ENCODE data around the gene EVPL. TPM values are rescaled to one million over a fixed set of nuclear protein-coding genes. Genes with fewer than 3 reads are reported as not detected.

The EVPL gene
- total RNA-seq, 2 experiments from 2014 or later: 5.1 to 9.9 TPM

DNA sequence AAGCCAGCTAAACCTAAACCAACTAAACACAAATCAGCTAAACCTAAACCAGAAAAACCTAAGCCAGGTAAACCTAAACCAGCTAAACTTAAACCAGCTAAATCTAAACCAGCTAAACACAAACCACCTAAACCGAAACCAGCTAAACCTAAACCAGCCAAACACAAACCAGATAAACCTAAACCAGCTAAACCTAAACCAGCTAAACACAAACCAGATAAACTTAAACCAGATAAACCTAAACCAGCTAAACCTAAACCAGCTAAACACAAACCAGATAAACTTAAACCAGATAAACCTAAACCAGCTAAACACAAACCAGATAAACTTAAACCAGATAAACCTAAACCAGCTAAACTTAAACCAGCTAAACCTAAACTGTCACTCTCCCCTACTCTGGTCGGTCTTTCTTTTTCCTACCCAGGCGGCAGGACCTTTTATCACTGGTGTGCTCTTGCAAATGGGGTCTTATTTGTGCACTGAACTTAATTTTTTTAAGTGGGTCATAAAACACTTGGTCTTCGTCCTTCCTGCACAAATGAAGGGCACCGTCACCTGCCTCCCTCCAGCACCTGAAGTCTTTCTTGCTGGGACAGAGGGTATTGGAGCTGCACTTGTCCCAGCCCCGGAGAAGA, 7.2 kb downstream of the EVPL start:
- H3K9me2 ChIP-seq (ENCODE audit: insufficient read depth, low read length): no peaks in the 10 kb centered on the region
- intact Hi-C loops (cut with micrococcal nuclease; ENCODE audit: unreplicated experiment): no loop called here
- H3K27ac ChIP-seq (ENCODE audit: low read depth, low read length, poor library complexity, severe bottlenecking): peak overlapping the region; percentile 6
- TF ChIP-seq, protein P1, sequence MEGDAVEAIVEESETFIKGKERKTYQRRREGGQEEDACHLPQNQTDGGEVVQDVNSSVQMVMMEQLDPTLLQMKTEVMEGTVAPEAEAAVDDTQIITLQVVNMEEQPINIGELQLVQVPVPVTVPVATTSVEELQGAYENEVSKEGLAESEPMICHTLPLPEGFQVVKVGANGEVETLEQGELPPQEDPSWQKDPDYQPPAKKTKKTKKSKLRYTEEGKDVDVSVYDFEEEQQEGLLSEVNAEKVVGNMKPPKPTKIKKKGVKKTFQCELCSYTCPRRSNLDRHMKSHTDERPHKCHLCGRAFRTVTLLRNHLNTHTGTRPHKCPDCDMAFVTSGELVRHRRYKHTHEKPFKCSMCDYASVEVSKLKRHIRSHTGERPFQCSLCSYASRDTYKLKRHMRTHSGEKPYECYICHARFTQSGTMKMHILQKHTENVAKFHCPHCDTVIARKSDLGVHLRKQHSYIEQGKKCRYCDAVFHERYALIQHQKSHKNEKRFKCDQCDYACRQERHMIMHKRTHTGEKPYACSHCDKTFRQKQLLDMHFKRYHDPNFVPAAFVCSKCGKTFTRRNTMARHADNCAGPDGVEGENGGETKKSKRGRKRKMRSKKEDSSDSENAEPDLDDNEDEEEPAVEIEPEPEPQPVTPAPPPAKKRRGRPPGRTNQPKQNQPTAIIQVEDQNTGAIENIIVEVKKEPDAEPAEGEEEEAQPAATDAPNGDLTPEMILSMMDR (conservative IDR thresholded peaks at IDR 0.05; ENCODE audit: low read length): no peak
- TF ChIP-seq EZH2phosphoT487 (IDR thresholded peaks at IDR 0.05; ENCODE audit: borderline replicate concordance, low read depth, low read length): no peak
- H3K4me1 ChIP-seq (ENCODE audit: insufficient read depth, low read length, poor library complexity, severe bottlenecking): peaks cover 31% of the 10 kb centered on the region
- CTCF ChIA-PET (ENCODE audit: unreplicated experiment): interaction anchor here (0.5 to 2.1 kb wide), 7 partner anchors 9 to 288 kb away, joined by 3 to 14 read pairs (median 4); partner anchors contain the start of genes EXOC7 and QRICH2
- no peaks in the 10 kb centered on the region for H3K79me2 ChIP-seq (ENCODE audit: insufficient read depth, low read depth, low read length)
- BruUV-seq (replicated peaks): no TSS peak
- no peaks in the 10 kb centered on the region for H4K20me1 ChIP-seq (ENCODE audit: insufficient read depth, low read length)
- H3K4me3 ChIP-seq (ENCODE audit: low read depth, low read length, poor library complexity, severe bottlenecking): peak overlapping the region; percentile 49
- H2AFZ ChIP-seq (ENCODE audit: low read length): peak overlapping the region; percentile 37; the same call in 1 of the 2 replicates
- H3K9me3 ChIP-seq (ENCODE audit: low read length): no peaks in the 10 kb centered on the region
- peak; percentile 53 for DNase-seq (ENCODE audit: low spot score)
- H3K36me3 ChIP-seq (ENCODE audit: insufficient read depth, low read length): no peaks in the 10 kb centered on the region
- POLR2A ChIA-PET: interaction anchor here (0.6 to 2.5 kb wide), 11 partner anchors 9 to 235 kb away, joined by 3 to 12 read pairs (median 3); partner anchors contain the start of genes SRP68 and UNK
- H3K4me2 ChIP-seq (ENCODE audit: low read length): peak overlapping the region; percentile 64

DNA sequence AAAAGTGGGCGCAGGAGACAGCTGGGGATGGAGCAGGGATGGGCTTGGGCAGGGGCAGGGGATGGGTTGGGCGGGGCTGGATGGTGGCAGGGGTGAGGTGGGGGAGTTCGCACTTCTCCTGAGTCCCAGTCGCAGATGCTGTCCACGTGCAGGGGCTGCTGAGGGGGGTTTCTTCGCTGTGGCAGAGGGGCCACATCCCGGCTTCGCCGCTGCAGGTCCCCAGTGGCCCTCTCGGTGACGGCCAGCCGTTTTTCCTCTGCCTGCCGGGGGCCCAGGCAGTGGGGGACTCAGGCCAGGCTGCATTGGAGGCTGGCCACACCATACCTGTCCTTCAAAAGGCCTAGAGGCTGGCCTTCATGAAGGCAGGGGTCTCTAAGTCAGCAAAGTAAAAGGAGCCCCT, 8.3 kb downstream of the EVPL start:
- no peak overlapping the region for H3K4me2 ChIP-seq (ENCODE audit: low read length)
- no peak for DNase-seq (ENCODE audit: low spot score)
- BruUV-seq (replicated peaks): no TSS peak
- no peaks in the 10 kb centered on the region for H4K20me1 ChIP-seq (ENCODE audit: insufficient read depth, low read length)
- H3K9me2 ChIP-seq (ENCODE audit: insufficient read depth, low read length): no peaks in the 10 kb centered on the region
- H3K4me1 ChIP-seq (ENCODE audit: insufficient read depth, low read length, poor library complexity, severe bottlenecking): peaks cover 39% of the 10 kb centered on the region
- no peak overlapping the region for H3K4me3 ChIP-seq (ENCODE audit: low read depth, low read length, poor library complexity, severe bottlenecking)
- H3K36me3 ChIP-seq (ENCODE audit: insufficient read depth, low read length): no peaks in the 10 kb centered on the region
- no peak for TF ChIP-seq EZH2phosphoT487 (IDR thresholded peaks at IDR 0.05; ENCODE audit: borderline replicate concordance, low read depth, low read length)
- TF ChIP-seq, protein P1 (conservative IDR thresholded peaks at IDR 0.05; ENCODE audit: low read length): no peak
- POLR2A ChIA-PET: interaction anchor here (1.0 to 2.5 kb wide), 2 partner anchors 21 to 53 kb away, joined by 3 to 12 read pairs; partner anchors contain the start of gene SRP68
- CTCF ChIA-PET (ENCODE audit: unreplicated experiment): interaction anchor here (0.6 to 2.1 kb wide), 5 partner anchors 10 to 289 kb away, joined by 3 to 14 read pairs (median 3); partner anchors contain the start of genes EXOC7 and QRICH2
- no peaks in the 10 kb centered on the region for H3K9me3 ChIP-seq (ENCODE audit: low read length)
- H3K27ac ChIP-seq (ENCODE audit: low read depth, low read length, poor library complexity, severe bottlenecking): no peak overlapping the region
- no peaks in the 10 kb centered on the region for H3K79me2 ChIP-seq (ENCODE audit: insufficient read depth, low read depth, low read length)
- H2AFZ ChIP-seq (ENCODE audit: low read length): no peak overlapping the region
- intact Hi-C loops (cut with micrococcal nuclease; ENCODE audit: unreplicated experiment): no loop called here

DNA sequence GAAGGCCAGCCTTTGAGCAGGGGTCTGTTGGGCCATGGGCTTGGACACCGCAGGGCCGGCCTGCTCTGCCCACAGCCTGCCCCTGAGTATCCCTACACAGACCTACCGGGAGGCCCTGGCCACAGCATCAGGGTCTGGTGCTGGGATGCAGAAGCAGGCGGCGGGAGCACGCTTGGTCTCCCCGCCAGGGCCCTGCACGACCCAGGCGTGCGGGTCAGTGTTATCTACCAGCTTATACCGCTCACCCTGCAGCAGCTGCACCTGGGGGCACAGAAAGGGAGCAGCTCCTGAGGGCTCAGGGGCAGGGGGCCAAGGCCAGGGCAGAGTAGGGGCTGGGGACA, 8.8 kb downstream of the EVPL start:
- Histone ChIP-seq H3K4me3 (ENCODE audit: low read depth, low read length, poor library complexity, severe bottlenecking) (no peak overlapping the region), H3K79me2 (ENCODE audit: insufficient read depth, low read depth, low read length) (no peaks in the 10 kb centered on the region), H3K4me2 (ENCODE audit: low read length) (no peak overlapping the region), H3K9me2 (ENCODE audit: insufficient read depth, low read length) (no peaks in the 10 kb centered on the region), H3K27ac (ENCODE audit: low read depth, low read length, poor library complexity, severe bottlenecking) (no peak overlapping the region), H2AFZ (ENCODE audit: low read length) (no peak overlapping the region), H3K36me3 (ENCODE audit: insufficient read depth, low read length) (no peaks in the 10 kb centered on the region), H4K20me1 (ENCODE audit: insufficient read depth, low read length) (no peaks in the 10 kb centered on the region), H3K4me1 (ENCODE audit: insufficient read depth, low read length, poor library complexity, severe bottlenecking) (peaks cover 40% of the 10 kb centered on the region), H3K9me3 (ENCODE audit: low read length) (no peaks in the 10 kb centered on the region)
- CTCF ChIA-PET (ENCODE audit: unreplicated experiment): interaction anchor here (0.6 to 1.4 kb wide), 2 partner anchors 20 to 86 kb away, joined by 3 read pairs; no protein-coding TSS in a partner anchor
- POLR2A ChIA-PET: interaction anchor here (2.5 kb wide), 1 partner anchor 53 kb away, joined by 12 read pairs; the partner anchor contains the start of gene SRP68
- intact Hi-C loops (cut with micrococcal nuclease; ENCODE audit: unreplicated experiment): no loop called here
- no TSS peak for BruUV-seq (replicated peaks)
- TF ChIP-seq, protein P1 (conservative IDR thresholded peaks at IDR 0.05; ENCODE audit: low read length): no peak
- no peak for TF ChIP-seq EZH2phosphoT487 (IDR thresholded peaks at IDR 0.05; ENCODE audit: borderline replicate concordance, low read depth, low read length)
- DNase-seq (ENCODE audit: low spot score): no peak

All from OCI-LY7 (cell line).